Measurements from ENCODE around the gene SDSL.

The SDSL gene

DNA sequence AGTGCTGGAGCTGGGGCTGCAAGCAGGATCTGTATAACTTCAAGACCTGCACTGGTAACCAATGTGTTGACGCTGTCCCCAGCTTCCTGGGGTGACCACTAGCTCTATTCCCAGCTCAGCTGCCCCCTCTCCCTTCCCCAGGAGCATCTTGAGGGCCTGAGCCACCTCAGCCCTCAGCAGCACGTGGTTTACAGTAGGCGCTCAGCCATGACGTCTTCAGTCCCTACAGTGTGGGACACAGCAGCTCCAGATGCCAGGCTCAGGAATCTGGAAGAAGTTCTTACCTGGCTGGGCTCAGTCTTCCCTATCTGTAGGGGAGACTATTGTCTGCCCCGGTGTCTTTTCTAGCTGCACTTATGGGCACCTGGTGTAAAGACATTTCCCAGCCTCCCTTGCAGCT is 27.1 kb upstream of the SDSL start:
- intact Hi-C loops (cut with DNase I): no loop called here
- DNase-seq: peak in 2 of 10 donors; percentile 10 to 41

GRCh38 chr12:113396200-113396599 is 26.0 kb upstream of the SDSL start:
- no peak for DNase-seq
- intact Hi-C loops (cut with DNase I): no loop called here

GRCh38 chr12:113396828-113397496 is 25.2 kb upstream of the SDSL start:
- peak in 7 of 10 donors; percentile 36 to 93 (median 60) for DNase-seq
- intact Hi-C loops (cut with DNase I): no loop called here

DNA sequence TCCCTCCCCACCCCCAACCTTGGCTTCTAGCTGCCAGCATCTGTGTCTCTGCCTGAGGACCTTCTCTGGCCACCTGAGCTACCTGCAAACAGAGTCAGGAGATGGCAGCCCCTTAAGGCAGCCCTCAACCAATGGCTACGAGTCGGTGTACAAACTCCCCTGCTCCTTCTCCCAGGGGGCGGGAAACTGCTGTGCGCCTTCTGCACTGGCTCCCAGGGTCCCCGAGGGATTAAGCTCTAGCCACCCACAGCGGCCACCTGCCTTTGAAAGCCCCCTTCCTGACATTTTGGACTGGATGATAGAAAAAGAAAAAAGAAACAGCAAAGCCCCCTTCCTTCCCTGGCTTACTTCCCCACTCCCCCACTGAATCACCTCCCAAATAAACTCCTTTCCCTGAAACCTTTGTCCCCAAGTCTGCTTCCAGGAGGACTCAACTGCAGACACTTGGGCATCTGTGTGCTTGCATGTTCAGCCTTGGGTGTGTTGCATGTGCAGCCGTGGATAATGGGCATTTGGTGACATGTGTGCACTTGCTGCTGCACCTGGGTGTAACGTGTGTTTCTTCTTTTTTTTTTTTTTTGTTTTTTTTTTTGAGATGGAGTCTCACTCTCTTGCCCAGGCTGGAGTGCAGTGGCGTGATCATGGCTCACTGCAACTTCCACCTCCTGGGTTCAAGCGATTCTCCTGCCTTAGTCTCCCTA is 24.5 kb upstream of the SDSL start:
- intact Hi-C loops (cut with DNase I): no loop called here
- peak in 2 of 10 donors; percentile 72 to 74 for DNase-seq

DNA sequence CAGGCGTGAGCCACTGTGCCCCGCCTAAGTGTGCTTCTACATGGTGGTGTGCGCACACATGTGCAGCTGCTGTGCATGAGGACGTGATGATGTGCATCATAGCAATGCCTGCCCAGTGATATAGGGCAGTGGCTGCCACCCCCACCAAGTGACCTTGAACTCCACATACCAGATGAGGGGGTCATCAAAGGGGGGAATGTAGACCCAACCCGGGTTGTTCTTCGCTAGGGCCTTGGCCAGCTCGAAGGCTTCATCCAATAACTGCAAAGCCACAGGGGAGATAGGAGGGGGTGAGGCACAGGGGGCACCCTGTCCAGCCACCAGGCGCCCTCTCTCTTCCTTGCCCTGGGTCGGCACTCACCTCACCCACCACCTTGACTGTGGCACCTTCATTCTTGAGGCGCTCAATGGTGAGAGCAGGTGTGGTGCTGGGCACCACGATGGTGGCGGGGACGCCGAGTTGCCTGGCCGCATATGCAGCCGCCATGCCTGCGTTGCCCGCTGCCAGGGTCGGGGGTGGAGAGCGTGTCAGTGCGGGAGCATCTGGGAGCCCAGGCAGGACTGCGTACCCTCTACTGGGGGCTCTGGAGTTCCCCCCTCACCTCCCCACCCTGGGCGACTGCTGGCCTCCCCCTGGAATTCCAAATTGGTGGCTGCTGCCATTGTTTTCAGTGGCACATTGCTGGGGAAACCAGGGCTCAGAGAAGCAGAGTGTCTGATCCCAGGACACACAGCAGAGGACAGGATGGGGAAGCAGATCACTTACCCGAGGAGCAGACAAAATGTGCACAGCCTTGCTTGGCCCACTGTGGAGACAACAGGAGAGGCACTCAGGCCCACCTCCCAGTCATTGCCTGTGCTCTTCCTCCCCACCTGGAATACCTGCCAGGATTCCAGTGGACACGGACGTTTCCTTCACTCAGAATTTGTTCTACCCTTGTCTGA is 23.6 kb upstream of the SDSL start:
- DNase-seq: peak in 3 of 10 donors; percentile 32 to 77 (median 45)
- intact Hi-C loops (cut with DNase I): no loop called here

DNA sequence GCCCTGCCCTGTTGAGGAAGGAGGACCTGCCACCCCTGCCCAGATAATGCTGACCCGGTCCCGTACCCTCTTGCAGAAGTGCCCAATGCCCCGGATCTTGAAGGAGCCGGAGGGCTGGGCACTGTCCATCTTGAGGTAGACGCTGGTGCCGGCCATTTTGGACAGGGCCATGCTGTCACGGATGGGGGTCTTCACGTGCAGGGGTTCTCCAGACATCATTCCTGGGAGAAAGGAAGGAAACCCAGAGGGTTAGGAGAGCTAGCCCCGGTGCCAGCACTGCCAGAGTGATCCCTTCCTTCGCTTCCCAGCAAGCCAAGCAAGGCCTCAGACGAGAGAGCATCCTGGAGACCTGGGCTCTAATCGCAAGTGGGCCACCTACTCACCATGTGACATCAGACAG is 22.7 kb upstream of the SDSL start:
- peak in 2 of 10 donors; percentile 50 to 65 for DNase-seq
- intact Hi-C loops (cut with DNase I): no loop called here

DNA sequence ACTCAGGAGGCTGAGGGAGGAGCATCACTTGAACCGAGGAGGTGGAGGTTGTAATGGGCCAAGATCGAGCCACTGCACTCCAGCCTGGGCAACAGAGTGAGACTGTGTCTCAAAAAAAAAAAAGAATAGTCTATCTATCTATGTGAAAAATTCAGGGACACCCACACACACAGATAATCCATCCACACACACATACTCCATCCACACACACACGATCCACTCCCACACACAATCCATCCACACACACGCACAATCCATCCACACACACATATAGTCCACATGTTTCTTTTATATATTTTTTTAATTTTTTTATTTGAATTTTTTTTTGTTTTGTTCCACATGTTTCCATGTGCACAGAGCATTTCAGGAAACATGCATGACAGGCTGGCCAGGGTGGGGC is 21.8 kb upstream of the SDSL start:
- intact Hi-C loops (cut with DNase I): no loop called here
- DNase-seq: peak in 1 of 10 donors; percentile 8

DNA sequence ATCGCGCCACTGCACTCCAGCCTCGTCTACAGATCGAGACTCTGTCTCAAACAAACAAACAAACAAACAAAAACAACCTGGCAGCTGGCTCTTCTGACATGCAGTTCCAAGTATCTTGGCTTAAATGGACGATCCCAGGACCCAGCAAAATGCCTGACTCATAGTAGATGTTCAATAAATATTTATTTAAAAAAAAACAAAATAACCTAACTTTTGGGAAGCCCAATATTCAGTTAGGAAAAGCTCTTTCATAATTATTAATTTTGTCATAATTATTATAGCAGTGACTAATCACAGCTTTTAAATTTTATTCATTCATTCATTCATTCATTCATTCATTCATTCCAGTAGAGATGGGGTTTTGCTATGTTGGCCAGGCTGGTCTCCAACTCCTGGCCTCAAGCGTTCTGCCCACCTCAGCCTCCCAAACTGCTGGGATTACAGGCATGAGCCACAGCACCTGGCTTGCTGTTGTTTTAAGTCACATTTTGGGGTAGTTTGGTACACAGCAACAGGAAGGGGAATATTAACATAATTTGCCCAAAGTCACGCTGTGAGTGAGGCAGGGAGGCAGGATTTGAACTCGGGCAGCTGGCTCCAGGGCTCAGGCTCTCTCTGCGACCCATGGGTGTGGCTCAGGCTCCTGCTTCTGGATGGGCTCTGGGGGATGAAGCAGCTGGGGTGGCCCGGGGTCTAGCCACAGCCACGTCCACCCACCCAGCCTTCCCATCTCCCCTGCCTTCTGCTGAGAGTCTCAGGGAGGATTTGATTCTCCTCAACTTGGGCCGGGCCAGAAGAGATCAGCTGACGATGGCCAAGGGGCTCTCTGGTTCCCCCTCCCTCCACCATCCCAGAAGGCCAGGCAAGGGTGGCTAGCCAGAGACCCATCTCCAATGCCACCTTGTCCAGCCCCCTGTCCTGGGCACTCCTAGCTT is 20.8 kb upstream of the SDSL start:
- DNase-seq: peak in 2 of 10 donors; percentile 62 to 73
- intact Hi-C loops (cut with DNase I): no loop called here

DNA sequence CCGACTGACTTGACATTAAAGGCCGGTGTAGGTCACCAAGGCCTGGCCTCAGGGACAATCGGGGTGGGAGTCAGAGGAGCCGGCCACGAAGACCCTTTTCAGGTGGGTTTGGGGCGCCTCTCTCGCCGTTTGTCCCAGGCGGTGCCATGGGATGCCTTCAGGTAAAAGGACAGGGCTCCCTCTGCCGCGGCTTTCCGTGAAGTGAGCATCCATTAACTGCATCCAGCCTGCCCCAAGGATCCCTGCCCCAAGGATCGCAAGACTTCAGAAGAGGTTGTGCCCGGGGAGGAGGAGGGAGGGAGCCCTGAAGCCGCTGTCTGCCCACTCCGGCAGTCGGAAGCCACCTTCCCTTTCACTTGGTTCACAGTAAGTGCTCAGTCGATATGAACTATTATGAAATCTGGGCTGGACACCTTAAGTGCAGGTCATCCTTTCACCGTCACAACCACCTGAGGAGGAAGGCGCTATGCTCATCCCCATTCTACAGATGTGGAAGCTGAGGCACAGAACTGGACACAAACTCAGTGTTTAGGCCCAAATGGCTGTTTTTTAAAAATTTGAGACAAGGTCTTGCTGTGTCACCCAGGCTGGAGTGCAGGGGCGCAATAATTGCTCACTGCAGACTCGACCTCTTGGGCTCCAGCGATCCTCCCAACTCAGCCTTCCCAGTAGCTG is 19.5 kb upstream of the SDSL start:
- intact Hi-C loops (cut with DNase I): no loop called here
- peak in 2 of 10 donors; percentile 47 to 57 for DNase-seq

GRCh38 chr12:113403435-113404415 is 18.5 kb upstream of the SDSL start, which contains the start of gene SDS:
Gene SDS (minus strand): TSS chr12:113403887. CDS start chr12:113399708, 4,179 bp downstream.
- intact Hi-C loops (cut with DNase I): no loop called here
- peak in 7 of 10 donors; percentile 28 to 82 (median 52) for DNase-seq

GRCh38 chr12:113405694-113406093 is 16.5 kb upstream of the SDSL start:
- peak in 2 of 10 donors; percentile 1 to 3 for DNase-seq
- intact Hi-C loops (cut with DNase I): no loop called here

DNA sequence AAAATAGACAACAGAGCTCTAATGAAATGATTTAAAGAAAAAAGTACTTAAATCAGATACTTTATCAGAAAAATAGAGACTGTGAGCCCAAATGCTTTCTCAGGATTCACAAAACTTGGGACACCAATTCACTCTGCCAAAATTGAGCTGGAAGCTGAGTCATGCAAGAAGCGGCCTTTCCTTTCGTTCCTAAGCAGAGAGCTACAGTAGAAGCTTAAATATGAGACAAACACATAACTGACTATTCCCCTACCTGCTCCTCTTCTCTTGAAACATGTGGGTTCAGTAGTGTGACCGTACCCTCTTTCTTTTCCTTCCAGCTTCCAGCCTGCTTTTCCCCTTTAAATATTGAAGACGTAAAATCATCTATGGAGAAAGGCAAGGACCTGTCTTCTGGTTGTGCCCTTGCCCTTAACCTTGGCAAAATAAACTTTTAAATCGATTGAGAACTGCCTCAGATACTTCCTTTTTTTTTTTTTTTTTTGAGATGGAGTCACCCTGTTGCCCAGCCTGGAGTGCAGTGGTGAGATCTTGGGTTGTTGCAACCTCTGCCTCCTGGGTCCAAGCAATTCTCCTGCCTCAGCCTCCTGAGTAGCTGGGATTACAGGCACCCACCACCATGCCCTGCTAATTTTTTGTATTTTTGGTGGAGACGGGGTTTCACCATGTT is 14.1 kb upstream of the SDSL start:
- DNase-seq: peak in 2 of 10 donors; percentile 6 to 29
- intact Hi-C loops (cut with DNase I): no loop called here

- DNase-seq: peak in 2 of 10 donors; percentile 39 to 53
- intact Hi-C loops (cut with DNase I): no loop called here
Observed at GRCh38 chr12:113408756-113409298, 13.4 kb upstream of the SDSL start.

DNA sequence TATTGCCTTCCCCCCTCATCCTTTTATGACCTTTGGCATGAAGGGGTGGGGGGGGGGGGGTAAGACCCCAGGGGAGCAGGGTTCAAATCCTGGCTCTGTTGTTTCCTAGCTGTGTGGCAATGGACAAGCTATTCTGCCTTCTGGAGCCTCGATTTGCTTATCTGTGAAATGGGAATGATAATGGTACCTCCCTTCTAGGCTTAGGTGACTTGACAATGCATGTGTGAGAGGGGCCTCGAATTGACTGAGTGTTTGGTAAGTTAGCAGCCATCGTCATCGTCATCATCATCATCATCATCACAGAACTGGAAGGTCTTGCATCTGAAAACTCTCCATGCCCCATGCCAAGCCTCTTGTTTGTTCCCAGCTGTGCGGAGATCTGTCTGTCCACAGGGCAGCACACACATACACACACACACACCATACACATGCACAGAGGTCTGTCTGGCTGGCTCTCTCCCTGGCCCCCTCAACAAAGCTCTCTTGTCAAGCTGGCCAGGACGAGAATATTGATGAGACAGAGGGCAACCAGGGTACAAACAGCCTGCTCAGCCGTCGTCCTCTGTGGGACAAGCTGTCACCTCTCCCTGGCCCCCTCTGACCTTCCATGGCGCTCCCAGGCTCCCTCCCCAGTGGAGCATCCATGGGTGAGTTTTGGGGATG is 12.6 kb upstream of the SDSL start:
- intact Hi-C loops (cut with DNase I): no loop called here
- peak in 2 of 10 donors; percentile 49 to 83 for DNase-seq

GRCh38 chr12:113413488-113413939 is 8.7 kb upstream of the SDSL start:
- DNase-seq: peak in 2 of 10 donors; percentile 25 to 57
- intact Hi-C loops (cut with DNase I): no loop called here

DNA sequence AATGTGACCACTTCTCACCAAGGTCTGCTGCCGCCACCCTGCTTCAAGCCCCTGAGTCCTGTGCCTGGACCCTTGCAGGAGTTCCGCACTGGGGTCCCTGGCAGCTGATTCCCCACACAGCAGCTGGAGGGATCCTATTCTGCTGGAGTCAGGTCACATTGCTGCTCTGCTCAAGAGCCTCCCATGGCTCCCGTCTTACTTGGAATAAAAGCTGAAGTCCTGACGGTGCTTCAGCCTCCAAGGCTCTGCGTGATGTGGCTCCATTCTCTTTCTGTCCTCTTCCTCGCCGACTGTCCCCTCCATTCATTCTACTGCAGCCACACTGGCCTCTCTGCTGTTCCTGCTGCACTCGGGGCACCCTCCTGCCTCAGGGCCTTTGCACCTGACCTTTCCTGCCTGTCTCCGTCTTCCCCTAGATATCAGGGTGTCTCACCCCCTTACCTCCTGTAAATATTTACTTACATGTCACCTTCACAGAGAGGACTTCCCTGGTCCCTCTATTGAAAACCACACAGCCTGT is 7.6 kb upstream of the SDSL start:
- DNase-seq: peak in 1 of 10 donors; percentile 35

More for the DNA sequence above, 7.6 kb upstream of the SDSL start:
- intact Hi-C loops (cut with DNase I): no loop called here

Measured in posterior cingulate gyrus (tissue), 11 donors.